Cerebellar nuclear complex (tissue), 1 donor: Measurements from ENCODE around the gene HDLBP.
"Not testable (repeated sequence)": the region's sequence is repeated elsewhere in the genome, so short reads cannot be mapped to it uniquely, and the experiment has no call there.

Experiments used
- DNase-seq, 2 experiments: peaks; one replicate each; lab custom pipeline; 2025; lab: John Stamatoyannopoulos, UW

HDLBP gene

GRCh38 chr2:241339839-241340630 is 24.6 kb upstream of the HDLBP start:
- DNase-seq = no peak

- no peak for DNase-seq
Observed at GRCh38 chr2:241334813-241335212, 19.3 kb upstream of the HDLBP start.

GRCh38 chr2:241330616-241330981 is 15.1 kb upstream of the HDLBP start:
- DNase-seq = no peak

GRCh38 chr2:241329669-241330615 is 14.5 kb upstream of the HDLBP start:
- no peak for DNase-seq

- DNase-seq = no peak
Observed at GRCh38 chr2:241325257-241325656, 9.8 kb upstream of the HDLBP start.

GRCh38 chr2:241324775-241325174 is 9.3 kb upstream of the HDLBP start:
- no peak for DNase-seq

- no peak for DNase-seq
Observed at GRCh38 chr2:241323778-241324177, 8.3 kb upstream of the HDLBP start.

- DNase-seq = no peak
Observed at GRCh38 chr2:241321886-241322285, 6.4 kb upstream of the HDLBP start.

GRCh38 chr2:241321033-241321432 is 5.6 kb upstream of the HDLBP start:
- DNase-seq = no peak

- no peak for DNase-seq
Observed at GRCh38 chr2:241320394-241320793, 4.9 kb upstream of the HDLBP start.

GRCh38 chr2:241318830-241319229 is 3.4 kb upstream of the HDLBP start:
- not testable (repeated sequence) for DNase-seq

GRCh38 chr2:241317391-241317790 is 1.9 kb upstream of the HDLBP start:
- DNase-seq = no peak

GRCh38 chr2:241316825-241317224 is 1.4 kb upstream of the HDLBP start:
- DNase-seq = no peak

- peak in 1 of 2 experiments; percentile 18 for DNase-seq
Observed at GRCh38 chr2:241315879-241316631, 583 bp upstream of the HDLBP start, which contains the start of gene SEPTIN2. TSS of gene SEPTIN2 (plus strand) at chr2:241315925. CDS start at chr2:241324233, 8,308 bp downstream.

- no peak for DNase-seq
Observed at GRCh38 chr2:241314226-241315092, 1.0 kb downstream of the HDLBP start.

GRCh38 chr2:241313543-241314095 is 1.9 kb downstream of the HDLBP start:
- DNase-seq = no peak

GRCh38 chr2:241312082-241312481 is 3.4 kb downstream of the HDLBP start:
- no peak for DNase-seq

GRCh38 chr2:241310917-241311566 is 4.4 kb downstream of the HDLBP start:
- no peak for DNase-seq

GRCh38 chr2:241309684-241310117 is 5.8 kb downstream of the HDLBP start:
- DNase-seq = no peak

- no peak for DNase-seq
Observed at GRCh38 chr2:241308832-241309500, 6.5 kb downstream of the HDLBP start.
